H9 (cell line): ENCODE results near the gene CYP2U1. TPM values are rescaled to one million over a fixed set of nuclear protein-coding genes. Genes with fewer than 3 reads are reported as not detected.

Source experiments
- DNase-seq: peaks from one replicate; pipeline ENCODE4 v3.0.0-alpha.2; 2017
- H2AFZ ChIP-seq: one replicate; pipeline ENCODE4 v1.6.1; 2013; ENCODE audit warnings: mild to moderate bottlenecking, low read length, control low read depth, moderate library complexity
- H2AK5ac ChIP-seq: 2 replicates; pipeline ENCODE4 v1.6.1; 2013; ENCODE audit warnings: low read length, control low read depth, mixed read lengths; ENCODE audit not compliant: insufficient read length
- H2BK120ac ChIP-seq: one replicate; pipeline ENCODE4 v1.6.1; 2013; ENCODE audit warnings: low read depth, mild to moderate bottlenecking, low read length, control low read depth, inconsistent platforms; ENCODE audit not compliant: poor library complexity, severe bottlenecking
- H2BK12ac ChIP-seq: 2 replicates; pipeline ENCODE4 v1.6.1; 2013; ENCODE audit warnings: low read length, control low read depth, mixed read lengths, low read depth; ENCODE audit not compliant: insufficient read length
- H2BK15ac ChIP-seq: 2 replicates; pipeline ENCODE4 v1.6.1; 2013; ENCODE audit warnings: low read depth, low read length, control low read depth
- H2BK20ac ChIP-seq: one replicate; pipeline ENCODE4 v1.6.1; 2013; ENCODE audit warnings: low read depth, mild to moderate bottlenecking, low read length, control low read depth, inconsistent platforms; ENCODE audit not compliant: poor library complexity, severe bottlenecking
- H2BK5ac ChIP-seq: 2 replicates; pipeline ENCODE4 v1.6.1; 2013; ENCODE audit warnings: low read length, control low read depth, mixed read lengths; ENCODE audit not compliant: insufficient read length
- H3K14ac ChIP-seq: 2 replicates; pipeline ENCODE4 v1.6.1; 2013; ENCODE audit warnings: low read length, control low read depth; ENCODE audit not compliant: insufficient read depth
- H3K18ac ChIP-seq: 2 replicates; pipeline ENCODE4 v1.6.1; 2013; ENCODE audit warnings: low read depth, mild to moderate bottlenecking, mixed read lengths, low read length, control low read depth; ENCODE audit not compliant: insufficient read length
- H3K23ac ChIP-seq: 2 replicates; pipeline ENCODE4 v1.6.1; 2013; ENCODE audit warnings: low read length, control low read depth, mixed read lengths, low read depth; ENCODE audit not compliant: insufficient read length
- H3K23me2 ChIP-seq: 2 replicates; pipeline ENCODE4 v1.6.1; 2013; ENCODE audit warnings: low read depth, mild to moderate bottlenecking, mixed read lengths, low read length, control low read depth; ENCODE audit not compliant: insufficient read length, poor library complexity, severe bottlenecking
- H3K27ac ChIP-seq: 2 replicates; pipeline ENCODE4 v1.5.1; 2013; ENCODE audit warnings: low read length, control low read depth, mixed read lengths, low read depth; ENCODE audit not compliant: insufficient read length
- H3K27me3 ChIP-seq: 2 replicates; pipeline ENCODE4 v1.6.1; 2013; ENCODE audit warnings: low read length, control low read depth, inconsistent platforms; ENCODE audit not compliant: insufficient read depth
- H3K4ac ChIP-seq: 2 replicates; pipeline ENCODE4 v1.6.1; 2013; ENCODE audit warnings: low read depth, mild to moderate bottlenecking, control low read depth, inconsistent platforms, low read length, moderate library complexity
- H3K4me1 ChIP-seq: 2 replicates; pipeline ENCODE4 v1.6.1; 2013; ENCODE audit warnings: low read length, control low read depth, inconsistent platforms; ENCODE audit not compliant: insufficient read depth
- H3K4me2 ChIP-seq: 2 replicates; pipeline ENCODE4 v1.6.1; 2013; ENCODE audit warnings: low read length, control low read depth, mixed read lengths; ENCODE audit not compliant: insufficient read length, insufficient read depth
- H3K56ac ChIP-seq: 2 replicates; pipeline ENCODE4 v1.6.1; 2013; ENCODE audit warnings: low read depth, mild to moderate bottlenecking, mixed read lengths, low read length, control low read depth; ENCODE audit not compliant: insufficient read length
- H3K79me1 ChIP-seq: 2 replicates; pipeline ENCODE4 v1.6.1; 2013; ENCODE audit warnings: low read depth, mild to moderate bottlenecking, moderate library complexity, low read length, control low read depth, inconsistent platforms; ENCODE audit not compliant: insufficient read depth, poor library complexity, severe bottlenecking
- H3K79me2 ChIP-seq: 2 replicates; pipeline ENCODE4 v1.6.1; 2013; ENCODE audit warnings: low read length, control low read depth, inconsistent platforms; ENCODE audit not compliant: insufficient read depth
- H3K9ac ChIP-seq: 2 replicates; pipeline ENCODE4 v1.6.1; 2013; ENCODE audit warnings: low read length, control low read depth, mixed read lengths; ENCODE audit not compliant: insufficient read length; ENCODE audit errors: extremely low read depth
- H3K9me3 ChIP-seq: one replicate; pipeline ENCODE4 v1.6.1; 2013; ENCODE audit warnings: low read depth, low read length, inconsistent platforms; ENCODE audit not compliant: control insufficient read depth
- H3T11ph ChIP-seq: one replicate; pipeline ENCODE4 v1.6.1; 2013; ENCODE audit warnings: mild to moderate bottlenecking, low read length, control low read depth, inconsistent platforms
- H4K20me1 ChIP-seq: one replicate; pipeline ENCODE4 v1.6.1; 2013; ENCODE audit not compliant: control insufficient read depth, insufficient read length, insufficient read depth
- H4K5ac ChIP-seq: 2 replicates; pipeline ENCODE4 v1.6.1; 2013; ENCODE audit warnings: low read depth, mild to moderate bottlenecking, mixed read lengths, low read length, control low read depth; ENCODE audit not compliant: insufficient read length
- H4K8ac ChIP-seq: replicated peaks from 2 replicates; pipeline ENCODE4 v1.6.1; 2013; ENCODE audit warnings: low read length, control low read depth, mixed read lengths, low read depth; ENCODE audit not compliant: insufficient read length
- H4K91ac ChIP-seq: 2 replicates; pipeline ENCODE4 v1.6.1; 2013; ENCODE audit warnings: low read depth, mild to moderate bottlenecking, moderate library complexity, mixed read lengths, low read length, control low read depth; ENCODE audit not compliant: insufficient read length
- H3K27ac Mint-ChIP-seq, 3 experiments: 2 replicates in 2 of 3; 3 replicates in 1 of 3; pipeline ENCODE4 v1.8.0; 2020 to 2021; ENCODE audit warnings: mixed read lengths in 3 of 3, mild to moderate bottlenecking in 1 of 3, moderate library complexity in 1 of 3
- H3K27me3 Mint-ChIP-seq: 2 replicates; pipeline ENCODE4 v1.8.0; 2021; ENCODE audit warnings: low read depth, mild to moderate bottlenecking, moderate library complexity, mixed read lengths
- H3K36me3 Mint-ChIP-seq, 3 experiments: 2 replicates in 2 of 3; 3 replicates in 1 of 3; pipeline ENCODE4 v1.8.0; 2020 to 2021; ENCODE audit warnings: low read depth in 3 of 3, mixed read lengths in 3 of 3; ENCODE audit not compliant: insufficient read depth in 1 of 3
- H3K4me1 Mint-ChIP-seq, 2 experiments: 2 replicates each; pipeline ENCODE4 v1.8.0; 2020; ENCODE audit warnings: mixed read lengths in 2 of 2
- H3K4me3 Mint-ChIP-seq, 2 experiments: 2 replicates in 1 of 2; 3 replicates in 1 of 2; pipeline ENCODE4 v1.8.0; 2020 to 2021; ENCODE audit warnings: mild to moderate bottlenecking in 2 of 2, mixed read lengths in 2 of 2, moderate library complexity in 1 of 2
- H3K9me3 Mint-ChIP-seq, 2 experiments: 2 replicates in 1 of 2; 3 replicates in 1 of 2; pipeline ENCODE4 v1.8.0; 2020; ENCODE audit warnings: mild to moderate bottlenecking in 2 of 2, mixed read lengths in 2 of 2, moderate library complexity in 1 of 2
- CTCF ChIP-seq: fragments of 200-600 bp; sonication (generic); conservative IDR thresholded peaks from 3 replicates; pipeline ENCODE4 v1.8.0; 2021; ENCODE audit warnings: antibody characterized with exemption, mild to moderate bottlenecking
- WGBS: extraction: QIAGEN DNeasy Blood & Tissue Kit; methylation state at CpG from one replicate; pipeline ENCODE4 v1.1.7; 2013; ENCODE audit warnings: missing lambda C conversion rate, low lambda C conversion rate, mixed read lengths; ENCODE audit not compliant: insufficient read length; ENCODE audit errors: extremely low coverage; 5-methylcytosine and 5-hydroxymethylcytosine counted together
- total RNA-seq: library from RNA; stranded (reverse); gene quantifications from 2 replicates; pipeline ENCODE4 v1.2.1, GENCODE V29; 2021

The CYP2U1 gene
- total RNA-seq, 1 experiment from 2014 or later: 9.6 TPM

- no peak overlapping the region for H2BK120ac ChIP-seq
- H3K4me1 ChIP-seq: peaks cover 5% of the 10 kb centered on the region; the same call in 1 of the 2 replicates
- no peaks in the 10 kb centered on the region for H3K27me3 ChIP-seq
- H3K18ac ChIP-seq: no peak overlapping the region
- no peak overlapping the region for H3K27ac ChIP-seq
- Mint-ChIP-seq H3K27me3 (no peaks in the 10 kb centered on the region), H3K36me3 (peaks cover 44 to 68% (median 53%) of the 10 kb centered on the region in 3 experiments), H3K9me3 (peaks cover 14 to 17% of the 10 kb centered on the region in 2 experiments), H3K4me1 (peaks cover 17 to 25% of the 10 kb centered on the region in 2 experiments), H3K27ac (no peak overlapping the region), H3K4me3 (no peak overlapping the region)
- H2BK12ac ChIP-seq: no peak overlapping the region
- no peaks in the 10 kb centered on the region for H3K23me2 ChIP-seq
- H3K14ac ChIP-seq: no peak overlapping the region
- H3K23ac ChIP-seq: no peak overlapping the region
- WGBS: no CpG with 5 or more reads among the region's 3 CpGs
- H3K56ac ChIP-seq: no peak overlapping the region
- no peak overlapping the region for H2BK15ac ChIP-seq
- H3K4me2 ChIP-seq: no peak overlapping the region
- peaks cover 4% of the 10 kb centered on the region for H3K9me3 ChIP-seq
- no peak overlapping the region for H2BK20ac ChIP-seq
- no peak overlapping the region for H3T11ph ChIP-seq
- H2AK5ac ChIP-seq: no peak overlapping the region
- peaks cover 8% of the 10 kb centered on the region for H3K79me1 ChIP-seq
- TF ChIP-seq CTCF: no peak
- H4K91ac ChIP-seq: no peak overlapping the region
- no peaks in the 10 kb centered on the region; the same call in 1 of the 2 replicates for H3K79me2 ChIP-seq
- H4K20me1 ChIP-seq: no peaks in the 10 kb centered on the region
- no peak overlapping the region for H2BK5ac ChIP-seq
- no peak overlapping the region for H3K4ac ChIP-seq
- DNase-seq: no peak
- H2AFZ ChIP-seq: no peak overlapping the region
- no peak overlapping the region for H3K9ac ChIP-seq
- H4K8ac ChIP-seq: no peak overlapping the region
- no peak overlapping the region for H4K5ac ChIP-seq
Observed at GRCh38 chr4:108001540-108002135, 70.3 kb downstream of the CYP2U1 start.

Other genes starting within 250 kb of the CYP2U1 start
- gene PAPSS1, start 211.3 kb upstream of the CYP2U1 start, total RNA-seq: 83.6 and 86.3 TPM in 2 replicates
- 9.7 TPM in 2 replicates for gene SGMS2, start 106.6 kb upstream of the CYP2U1 start, total RNA-seq
- 44.4 and 46.6 TPM in 2 replicates for gene HADH, start 58.3 kb downstream of the CYP2U1 start, total RNA-seq
- gene LEF1, start 237.4 kb downstream of the CYP2U1 start, total RNA-seq: 2.5 and 3.4 TPM in 2 replicates